ENCODE measurements around the gene FBXL16. TPM values are rescaled to one million over a fixed set of nuclear protein-coding genes. Genes with fewer than 3 reads are reported as not detected.

FBXL16 gene
- total RNA-seq, 6 experiments from 2014 or later: 0.05 to 2.3 (median 1.7) TPM; not detected in 3

DNA sequence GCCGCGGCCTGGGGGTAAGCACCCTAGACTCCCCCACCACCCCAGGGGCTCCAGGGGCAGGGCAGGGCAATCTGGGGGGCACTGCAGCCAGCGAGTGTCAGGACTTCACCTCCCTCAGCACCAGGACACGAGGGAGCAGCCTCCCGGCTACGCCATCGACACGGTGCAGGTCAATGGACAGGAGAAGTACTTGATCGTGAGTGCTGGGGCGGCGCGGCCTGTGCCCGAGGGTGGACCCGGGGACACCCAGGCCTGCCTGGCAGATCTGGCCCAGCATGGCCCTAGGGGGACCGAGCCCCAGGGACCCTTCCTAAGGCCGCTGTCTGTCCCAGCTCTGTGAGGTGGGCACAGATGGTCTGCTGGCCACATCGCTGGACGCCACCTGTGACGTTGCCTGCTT is 33.2 kb downstream of the FBXL16 start:
- intact Hi-C loops (cut with DNase I): no loop called here
- peaks cover 0 to 43% (median 15%) of the 10 kb centered on the region in 4 donors for H3K36me3 ChIP-seq
- H3K4me3 ChIP-seq: no peak overlapping the region
- ATAC-seq (no peak), DNase-seq (no peak)
- H3K4me1 ChIP-seq: peaks cover 0 to 14% (median 2%) of the 10 kb centered on the region in 4 donors
- no peak overlapping the region for H3K27ac ChIP-seq
- H3K27me3 ChIP-seq: no peaks in the 10 kb centered on the region
- no peak for TF ChIP-seq POLR2A (IDR thresholded peaks at IDR 0.05)
- TF ChIP-seq, protein P1, sequence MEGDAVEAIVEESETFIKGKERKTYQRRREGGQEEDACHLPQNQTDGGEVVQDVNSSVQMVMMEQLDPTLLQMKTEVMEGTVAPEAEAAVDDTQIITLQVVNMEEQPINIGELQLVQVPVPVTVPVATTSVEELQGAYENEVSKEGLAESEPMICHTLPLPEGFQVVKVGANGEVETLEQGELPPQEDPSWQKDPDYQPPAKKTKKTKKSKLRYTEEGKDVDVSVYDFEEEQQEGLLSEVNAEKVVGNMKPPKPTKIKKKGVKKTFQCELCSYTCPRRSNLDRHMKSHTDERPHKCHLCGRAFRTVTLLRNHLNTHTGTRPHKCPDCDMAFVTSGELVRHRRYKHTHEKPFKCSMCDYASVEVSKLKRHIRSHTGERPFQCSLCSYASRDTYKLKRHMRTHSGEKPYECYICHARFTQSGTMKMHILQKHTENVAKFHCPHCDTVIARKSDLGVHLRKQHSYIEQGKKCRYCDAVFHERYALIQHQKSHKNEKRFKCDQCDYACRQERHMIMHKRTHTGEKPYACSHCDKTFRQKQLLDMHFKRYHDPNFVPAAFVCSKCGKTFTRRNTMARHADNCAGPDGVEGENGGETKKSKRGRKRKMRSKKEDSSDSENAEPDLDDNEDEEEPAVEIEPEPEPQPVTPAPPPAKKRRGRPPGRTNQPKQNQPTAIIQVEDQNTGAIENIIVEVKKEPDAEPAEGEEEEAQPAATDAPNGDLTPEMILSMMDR (IDR thresholded peaks at IDR 0.05): no peak
- WGBS (ENCODE audit: insufficient coverage, low coverage, low lambda C conversion rate, missing lambda C conversion rate): no CpG with 5 or more reads among the region's 19 CpGs
- H3K9me3 ChIP-seq: no peaks in the 10 kb centered on the region

DNA sequence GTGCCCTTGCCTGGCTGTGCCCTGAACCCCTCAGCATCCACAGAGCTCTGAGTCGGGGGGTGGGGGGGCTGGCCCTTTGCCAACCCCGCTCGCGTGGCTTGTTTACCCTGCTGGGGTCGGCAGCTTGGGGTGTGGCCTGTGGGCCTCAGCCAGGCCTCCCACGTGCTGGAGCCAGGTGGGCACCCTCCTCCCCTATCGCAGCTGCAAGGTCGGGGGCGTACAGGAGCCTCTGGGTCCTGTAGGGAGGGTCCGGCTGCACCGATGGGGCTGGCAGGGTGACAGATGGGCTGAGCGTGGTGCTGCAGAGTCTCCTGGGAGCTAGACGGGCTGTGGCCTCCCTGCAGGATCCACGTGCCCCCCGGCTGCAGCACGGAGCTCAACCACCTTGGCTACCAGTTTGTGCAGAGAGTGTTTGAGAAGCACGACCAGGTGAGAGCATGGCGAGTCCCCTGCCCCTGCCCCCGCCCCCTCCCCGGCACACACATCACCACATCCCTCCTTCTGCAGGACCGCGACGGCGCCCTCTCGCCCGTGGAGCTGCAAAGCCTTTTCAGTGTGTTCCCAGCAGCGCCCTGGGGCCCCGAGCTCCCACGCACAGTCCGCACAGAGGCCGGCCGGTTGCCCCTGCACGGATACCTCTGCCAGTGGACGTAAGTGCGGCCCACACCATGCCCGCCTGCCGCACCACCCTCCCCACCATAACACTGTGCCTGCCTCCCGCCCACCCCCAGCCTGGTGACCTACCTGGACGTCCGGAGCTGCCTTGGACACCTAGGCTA is 34.1 kb downstream of the FBXL16 start:
- Histone ChIP-seq H3K4me1 (peaks cover 0 to 15% (median 3%) of the 10 kb centered on the region in 4 donors), H3K36me3 (peaks cover 0 to 43% (median 15%) of the 10 kb centered on the region in 4 donors), H3K4me3 (no peak overlapping the region), H3K9me3 (no peaks in the 10 kb centered on the region), H3K27me3 (no peaks in the 10 kb centered on the region), H3K27ac (no peak overlapping the region)
- 55% methylated on average over 8 of the region's 40 CpGs for WGBS (ENCODE audit: insufficient coverage, low coverage, low lambda C conversion rate, missing lambda C conversion rate)
- no peak for DNase-seq
- TF ChIP-seq POLR2A (IDR thresholded peaks at IDR 0.05): no peak
- TF ChIP-seq, protein P1 (IDR thresholded peaks at IDR 0.05): no peak
- intact Hi-C loops (cut with DNase I): no loop called here
- ATAC-seq: no peak

DNA sequence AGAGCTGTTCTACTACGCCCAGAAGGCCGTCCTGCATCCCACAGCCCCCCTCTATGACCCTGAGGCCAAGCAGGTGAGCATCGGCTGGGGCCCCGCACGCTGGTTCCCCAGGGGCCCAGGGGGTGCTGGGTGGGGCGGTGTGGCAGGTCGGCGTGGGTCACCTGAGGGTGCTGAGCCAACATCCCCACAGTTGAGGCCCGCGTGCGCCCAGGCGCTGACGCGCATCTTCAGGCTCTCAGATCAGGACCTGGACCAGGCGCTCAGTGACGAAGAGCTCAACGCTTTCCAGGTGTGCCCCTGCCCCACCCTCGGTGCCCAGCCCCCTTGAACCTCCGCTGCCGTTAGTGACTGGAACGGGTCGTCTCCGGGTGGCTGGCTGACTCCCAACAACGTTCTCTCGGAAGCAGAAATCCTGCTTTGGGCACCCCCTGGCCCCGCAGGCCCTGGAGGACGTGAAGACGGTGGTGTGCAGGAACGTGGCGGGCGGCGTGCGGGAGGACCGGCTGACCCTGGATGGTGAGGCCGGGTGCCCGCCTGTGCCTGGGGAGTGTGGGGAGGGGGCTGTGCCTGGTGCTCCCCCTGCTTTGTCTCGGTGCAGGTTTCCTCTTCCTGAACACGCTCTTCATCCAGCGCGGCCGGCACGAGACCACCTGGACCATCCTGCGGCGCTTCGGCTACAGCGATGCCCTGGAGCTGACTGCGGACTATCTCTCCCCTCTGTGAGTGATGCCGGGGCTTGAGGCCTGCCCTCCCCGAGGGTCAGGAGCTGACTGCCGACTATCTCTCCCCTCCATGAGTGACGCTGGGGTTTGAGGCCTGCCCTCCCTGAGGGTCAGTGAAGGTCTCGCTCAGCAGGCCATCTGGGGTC is 34.9 kb downstream of the FBXL16 start:
- no peaks in the 10 kb centered on the region for H3K27me3 ChIP-seq
- ATAC-seq (no peak), DNase-seq (no peak)
- peaks cover 0 to 15% (median 3%) of the 10 kb centered on the region in 4 donors for H3K4me1 ChIP-seq
- no peak overlapping the region for H3K4me3 ChIP-seq
- H3K36me3 ChIP-seq: peaks cover 0 to 43% (median 15%) of the 10 kb centered on the region in 4 donors
- TF ChIP-seq POLR2A (IDR thresholded peaks at IDR 0.05): no peak
- TF ChIP-seq, protein P1 (IDR thresholded peaks at IDR 0.05): no peak
- no peaks in the 10 kb centered on the region for H3K9me3 ChIP-seq
- 86% methylated on average over 15 of the region's 52 CpGs for WGBS (ENCODE audit: insufficient coverage, low coverage, low lambda C conversion rate, missing lambda C conversion rate)
- H3K27ac ChIP-seq: no peak overlapping the region
- intact Hi-C loops (cut with DNase I): no loop called here

DNA sequence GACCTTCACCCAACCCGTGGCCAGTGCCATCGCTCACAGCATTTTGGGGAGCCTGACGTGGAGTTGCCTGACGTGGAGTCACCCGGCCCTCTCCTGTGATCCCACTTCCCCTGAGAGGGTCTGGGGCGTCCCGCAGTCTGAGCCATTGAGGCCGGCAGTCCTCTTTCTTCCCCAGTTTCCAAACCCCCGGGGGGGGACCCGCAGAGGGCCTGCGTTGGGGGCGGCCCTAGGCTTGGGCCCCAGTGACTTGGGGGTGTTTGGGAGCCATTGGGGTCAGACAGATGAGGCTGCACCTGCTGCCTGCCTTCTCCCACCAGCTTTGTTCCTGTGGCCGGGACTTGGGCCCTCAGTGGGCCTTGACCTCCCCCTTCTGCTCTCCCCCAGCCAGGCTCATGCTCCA is 35.9 kb downstream of the FBXL16 start:
- ATAC-seq: no peak
- TF ChIP-seq POLR2A (IDR thresholded peaks at IDR 0.05): no peak
- TF ChIP-seq, protein P1 (IDR thresholded peaks at IDR 0.05): no peak
- no peak overlapping the region for H3K4me3 ChIP-seq
- no peak for DNase-seq
- H3K4me1 ChIP-seq: peaks cover 0 to 15% (median 3%) of the 10 kb centered on the region in 4 donors
- WGBS (ENCODE audit: insufficient coverage, low coverage, low lambda C conversion rate, missing lambda C conversion rate): no CpG with 5 or more reads among the region's 13 CpGs
- H3K9me3 ChIP-seq: no peaks in the 10 kb centered on the region
- H3K36me3 ChIP-seq: peaks cover 0 to 43% (median 15%) of the 10 kb centered on the region in 4 donors
- intact Hi-C loops (cut with DNase I): no loop called here
- no peak overlapping the region for H3K27ac ChIP-seq
- H3K27me3 ChIP-seq: no peaks in the 10 kb centered on the region

All from right lobe of liver (tissue), 6 donors.